OCI-LY1 (cell line): ENCODE results near the gene OPA1.

Experiments
- H2AFZ ChIP-seq: fragments of 200-600 bp; sonication (generic), shearing (Covaris generic); 2 replicates; pipeline ENCODE4 v1.6.0; 2014; ENCODE audit warnings: antibody characterized with exemption, mild to moderate bottlenecking, low read length
- H3F3A ChIP-seq: fragments of 200-600 bp; sonication (generic), shearing (Covaris generic); 2 replicates; pipeline ENCODE4 v1.6.0; 2014; ENCODE audit warnings: mild to moderate bottlenecking, antibody characterized with exemption, low read length, moderate library complexity; ENCODE audit not compliant: insufficient read depth
- H3K27ac ChIP-seq: fragments of 200-600 bp; sonication (generic); 2 replicates; pipeline ENCODE4 v1.5.1; 2014; ENCODE audit warnings: low read length, mixed run types, mild to moderate bottlenecking, low read depth; ENCODE audit not compliant: poor library complexity, severe bottlenecking
- H3K27me3 ChIP-seq: fragments of 200-600 bp; sonication (generic); 2 replicates; pipeline ENCODE4 v1.6.0; 2014; ENCODE audit warnings: antibody characterized with exemption, mild to moderate bottlenecking, low read length, moderate library complexity; ENCODE audit not compliant: insufficient read depth
- H3K36me3 ChIP-seq: fragments of 200-600 bp; sonication (generic); 2 replicates; pipeline ENCODE4 v1.6.1; 2014; ENCODE audit warnings: mild to moderate bottlenecking, antibody characterized with exemption, low read length, moderate library complexity, mixed read lengths; ENCODE audit not compliant: insufficient read depth
- H3K4me1 ChIP-seq: fragments of 200-600 bp; sonication (generic); 2 replicates; pipeline ENCODE4 v1.5.1; 2014; ENCODE audit warnings: mild to moderate bottlenecking, low read length, moderate library complexity; ENCODE audit not compliant: insufficient read depth, severe bottlenecking
- H3K4me2 ChIP-seq: fragments of 200-600 bp; sonication (generic), shearing (Covaris generic); 2 replicates; pipeline ENCODE4 v1.6.1; 2014; ENCODE audit warnings: low read length
- H3K4me3 ChIP-seq: fragments of 200-600 bp; sonication (generic); 2 replicates; pipeline ENCODE4 v1.5.1; 2014; ENCODE audit warnings: low read length, low read depth, mild to moderate bottlenecking, mixed read lengths; ENCODE audit not compliant: poor library complexity, severe bottlenecking
- H3K79me2 ChIP-seq: fragments of 200-600 bp; shearing (Covaris generic); 2 replicates; pipeline ENCODE4 v1.6.1; 2016; ENCODE audit warnings: mixed run types, low read length, mixed read lengths; ENCODE audit not compliant: insufficient read depth
- H3K9ac ChIP-seq: fragments of 200-600 bp; sonication (generic), shearing (Covaris generic); 2 replicates; pipeline ENCODE4 v1.6.1; 2014; ENCODE audit warnings: mild to moderate bottlenecking, low read length, mixed read lengths
- H3K9me2 ChIP-seq: fragments of 200-600 bp; sonication (generic), shearing (Covaris generic); 2 replicates; pipeline ENCODE4 v1.6.1; 2014; ENCODE audit warnings: low read depth, mild to moderate bottlenecking, low read length, mixed read lengths
- H3K9me3 ChIP-seq: fragments of 200-600 bp; shearing (Covaris generic); 2 replicates; pipeline ENCODE4 v1.6.1; 2014; ENCODE audit warnings: low read length, mixed read lengths
- H4K20me1 ChIP-seq: fragments of 200-600 bp; sonication (generic), shearing (Covaris generic); 2 replicates; pipeline ENCODE4 v1.6.0; 2016; ENCODE audit warnings: mild to moderate bottlenecking, low read length; ENCODE audit not compliant: insufficient read depth
- CTCF ChIP-seq: fragments of 200-600 bp; sonication (generic), shearing (Covaris generic); IDR thresholded peaks from 2 replicates; pipeline ENCODE4 v1.5.1; 2017; ENCODE audit warnings: mild to moderate bottlenecking, antibody characterized with exemption, low read length, moderate library complexity, mixed read lengths
- EZH2 ChIP-seq: fragments of 200-600 bp; sonication (generic), shearing (Covaris generic); IDR thresholded peaks from 2 replicates; pipeline ENCODE4 v1.8.0; 2017; ENCODE audit warnings: borderline replicate concordance, mixed run types, mild to moderate bottlenecking, antibody characterized with exemption, low read length, moderate library complexity, mixed read lengths

Gene OPA1

GRCh38 chr3:193656878-193657282 is 63.9 kb downstream of the OPA1 start:
- Histone ChIP-seq H3K4me1 (no peaks in the 10 kb centered on the region), H3K27me3 (no peaks in the 10 kb centered on the region), H3F3A (no peaks in the 10 kb centered on the region), H3K36me3 (peaks cover 84% of the 10 kb centered on the region), H2AFZ (no peak overlapping the region), H4K20me1 (no peaks in the 10 kb centered on the region), H3K4me2 (no peak overlapping the region), H3K9me2 (no peaks in the 10 kb centered on the region), H3K79me2 (no peaks in the 10 kb centered on the region), H3K4me3 (no peak overlapping the region), H3K9ac (no peak overlapping the region), H3K9me3 (no peaks in the 10 kb centered on the region), H3K27ac (no peak overlapping the region)
- no peak for TF ChIP-seq EZH2
- no peak for TF ChIP-seq CTCF

- Histone ChIP-seq H3K27me3 (no peaks in the 10 kb centered on the region), H3K4me2 (no peak overlapping the region), H3K36me3 (peaks cover 87% of the 10 kb centered on the region), H3F3A (0 out of 2 replicates have a peak, but pooled peaks cover 5% of the 10 kb centered on the region), H3K27ac (no peak overlapping the region), H3K4me1 (no peaks in the 10 kb centered on the region), H3K4me3 (no peak overlapping the region), H2AFZ (no peak overlapping the region), H3K79me2 (no peaks in the 10 kb centered on the region), H3K9ac (no peak overlapping the region), H3K9me3 (no peaks in the 10 kb centered on the region), H3K9me2 (no peaks in the 10 kb centered on the region), H4K20me1 (no peaks in the 10 kb centered on the region)
- TF ChIP-seq CTCF (no peak), EZH2 (no peak)
Measured at GRCh38 chr3:193660171-193660570, 67.2 kb downstream of the OPA1 start.

- H3K9me2 ChIP-seq, result no peaks in the 10 kb centered on the region
- no peaks in the 10 kb centered on the region for H4K20me1 ChIP-seq
- H2AFZ ChIP-seq, result no peak overlapping the region
- H3K9me3 ChIP-seq, result no peaks in the 10 kb centered on the region
- no peak overlapping the region for H3K27ac ChIP-seq
- H3K4me2 ChIP-seq, result no peak overlapping the region
- 0 out of 2 replicates have a peak, but pooled peaks cover 5% of the 10 kb centered on the region for H3F3A ChIP-seq
- TF ChIP-seq EZH2 (no peak), CTCF (no peak)
- H3K79me2 ChIP-seq, result no peaks in the 10 kb centered on the region
- no peak overlapping the region for H3K9ac ChIP-seq
- no peaks in the 10 kb centered on the region for H3K4me1 ChIP-seq
- no peak overlapping the region for H3K4me3 ChIP-seq
- peaks cover 85% of the 10 kb centered on the region for H3K36me3 ChIP-seq
- no peaks in the 10 kb centered on the region for H3K27me3 ChIP-seq
Measured at GRCh38 chr3:193660698-193661411, 67.8 kb downstream of the OPA1 start.
